Sigmoid colon (tissue), 4 donors: ENCODE data around the gene MRPL14.

Experiments used
- CTCF ChIP-seq, 4 experiments: fragments of 450-650 bp in 3 of 4; fragments of 200-600 bp in 1 of 4; IDR thresholded peaks; one replicate each; pipeline ENCODE4 v1.5.1; 2016 to 2019; ENCODE audit warnings: antibody characterized with exemption in 4 of 4, mild to moderate bottlenecking in 3 of 4, moderate library complexity in 2 of 4
- EP300 ChIP-seq, 4 donors: sonication (generic); formaldehyde crosslinking; IDR thresholded peaks; one replicate each; pipeline ENCODE4 v1.6.1; 2017; ENCODE audit warnings: antibody characterized with exemption in 4 of 4

GRCh38 chr6:44086931-44087574 is 40.2 kb downstream of the MRPL14 start:
- TF ChIP-seq CTCF (IDR thresholded peaks at IDR 0.05) (no peak), EP300 (IDR thresholded peaks at IDR 0.05) (no peak)
